ENCODE measurements around the gene STAB1.
A peak's percentile ranks its signal among the peaks of the same experiment; 100 is the strongest.
"Not testable (repeated sequence)": the region's sequence is repeated elsewhere in the genome, so short reads cannot be mapped to it uniquely, and the experiment has no call there.

Gene STAB1

DNA sequence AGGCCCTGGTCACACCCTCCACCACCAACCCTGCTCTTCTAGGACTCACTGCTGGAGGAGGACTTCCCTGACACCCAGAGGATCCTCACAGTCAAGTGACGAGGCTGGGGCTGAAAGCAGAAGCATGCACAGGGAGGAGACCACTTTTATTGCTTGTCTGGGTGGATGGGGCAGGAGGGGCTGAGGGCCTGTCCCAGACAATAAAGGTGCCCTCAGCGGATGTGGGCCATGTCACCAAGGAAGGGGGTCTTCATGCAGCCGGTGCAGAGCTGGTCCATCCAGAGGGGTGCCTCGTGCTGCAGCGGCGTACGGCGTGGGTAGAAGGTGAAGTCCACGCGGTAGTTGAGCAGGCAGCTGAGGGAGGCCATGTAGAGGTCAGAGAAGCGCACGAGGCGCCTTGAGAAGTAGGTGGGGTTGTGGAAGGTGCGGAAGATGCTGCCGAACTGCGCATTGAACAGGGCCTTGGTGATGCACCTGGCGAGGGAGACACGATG lies 29.2 kb downstream of the STAB1 start:
- no peak for DNase-seq

- DNase-seq = no peak
Observed at GRCh38 chr3:52524752-52525679, 29.9 kb downstream of the STAB1 start.

DNA sequence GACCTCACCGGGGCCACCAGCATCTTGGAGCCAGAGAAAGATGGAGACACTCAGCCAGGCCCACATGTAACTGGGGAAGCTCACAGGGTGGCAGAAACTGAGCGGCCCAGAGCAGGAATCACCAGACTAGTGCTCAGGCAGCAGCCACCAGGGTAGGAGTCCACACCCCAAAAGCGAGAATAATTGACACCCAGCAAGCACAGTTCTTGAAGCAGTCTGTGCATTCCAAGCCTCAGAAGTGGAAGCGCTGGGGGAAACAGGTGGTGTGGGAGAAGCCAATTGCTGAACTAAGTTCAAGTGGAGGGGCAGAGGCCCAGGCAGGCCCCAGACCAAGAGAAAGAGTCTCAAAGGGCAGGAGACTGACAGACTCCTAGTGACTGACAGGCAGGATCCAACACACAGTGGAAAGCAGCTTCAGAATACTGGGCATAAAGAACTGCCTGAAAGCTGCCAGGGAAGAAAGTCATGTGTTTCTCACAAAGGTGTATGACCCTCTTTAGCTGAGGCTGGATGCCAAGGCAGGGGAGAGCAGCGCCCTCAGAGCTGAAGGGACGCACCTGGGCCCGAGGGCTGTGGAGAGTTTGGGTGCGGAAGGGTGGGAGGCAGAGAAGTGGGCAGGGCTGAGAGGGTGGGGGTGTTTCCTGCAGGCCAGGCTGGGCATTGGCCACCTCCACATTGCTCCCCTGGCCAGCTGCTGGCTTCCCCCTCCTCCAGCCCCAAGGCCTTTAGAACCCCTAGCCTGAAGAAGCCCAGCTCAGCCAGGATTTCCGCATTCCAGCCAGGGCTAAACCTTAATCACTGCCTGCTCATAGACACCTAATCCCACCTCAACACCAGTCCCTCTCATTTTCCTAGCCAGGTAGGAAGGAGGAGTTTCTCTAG lies 30.8 kb downstream of the STAB1 start:
- DNase-seq = no peak

GRCh38 chr3:52526671-52527038 lies 31.5 kb downstream of the STAB1 start:
- DNase-seq = not testable (repeated sequence)

DNA sequence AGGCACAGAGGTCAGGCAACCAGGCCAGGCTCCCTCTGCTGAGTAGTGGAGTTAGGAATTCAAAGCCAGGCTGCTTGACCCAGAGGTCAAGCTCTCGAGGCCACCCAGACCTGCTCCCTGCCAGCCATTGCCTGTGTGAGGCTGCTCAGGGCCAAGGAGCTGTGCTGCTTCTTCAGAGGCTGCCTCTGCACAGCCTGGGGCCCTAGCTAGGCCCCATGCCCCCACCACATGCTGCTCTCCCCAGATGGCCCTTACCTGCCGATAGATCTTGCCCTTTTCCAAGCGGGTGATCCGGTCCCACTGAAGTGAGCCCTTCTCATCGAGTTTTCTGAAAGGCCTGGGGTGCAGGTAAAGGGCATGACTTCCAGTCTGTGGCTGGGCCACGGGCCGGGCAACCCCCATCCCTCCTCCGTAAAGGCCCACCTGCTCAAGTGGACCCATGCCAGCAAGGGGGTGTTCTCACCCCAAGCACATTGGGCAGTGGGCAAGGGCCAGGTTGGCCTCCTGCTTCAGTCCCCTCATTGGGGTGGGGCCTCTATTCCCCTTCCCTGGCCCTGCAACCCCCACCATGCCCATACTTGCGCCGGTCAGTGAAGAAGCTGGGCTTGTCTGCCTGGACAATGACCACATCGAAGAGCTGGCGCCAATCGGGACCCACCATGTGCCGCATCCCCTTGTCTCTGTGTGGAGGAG lies 32.0 kb downstream of the STAB1 start:
- no peak for DNase-seq

DNA sequence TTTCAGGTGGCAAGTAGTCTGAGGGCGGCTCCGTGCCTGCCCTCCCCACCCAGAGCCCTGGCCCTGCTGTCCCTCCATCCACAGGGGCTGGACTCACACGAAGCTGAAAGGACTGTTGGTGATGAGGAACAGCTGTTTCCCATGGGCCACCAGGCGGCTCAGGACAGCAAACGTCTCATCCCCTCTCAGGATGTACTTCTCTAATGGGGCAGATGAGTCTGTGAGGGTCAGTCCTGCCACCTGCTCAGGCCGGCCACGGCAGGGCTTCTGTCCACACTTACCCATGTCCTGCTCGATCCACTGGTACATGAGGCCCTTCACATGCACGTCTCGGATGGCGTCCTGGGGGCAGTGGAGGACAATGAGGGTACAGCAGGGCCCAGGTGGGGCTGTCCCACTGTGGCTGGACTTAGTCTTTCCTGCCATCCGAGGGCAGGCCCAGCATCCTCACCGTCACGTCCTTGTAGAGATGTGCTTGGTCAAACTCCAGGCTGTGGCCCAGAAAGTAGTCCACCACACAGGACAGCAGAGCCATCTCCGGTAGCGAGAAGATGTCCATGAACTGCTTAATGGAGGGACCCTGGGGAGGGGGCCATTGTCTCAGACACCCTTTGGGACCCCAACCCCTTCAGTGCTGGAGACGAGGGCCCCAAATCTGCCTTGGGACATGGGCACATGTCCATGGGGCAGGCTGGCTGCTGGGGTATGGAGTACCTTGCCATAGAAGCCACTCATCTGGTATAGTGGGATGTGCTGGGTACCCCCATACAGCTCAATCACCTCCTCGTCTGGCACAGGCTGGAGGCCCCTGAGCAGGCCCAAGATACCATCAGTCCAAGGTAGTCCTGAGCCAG lies 32.8 kb downstream of the STAB1 start:
- DNase-seq = no peak

DNA sequence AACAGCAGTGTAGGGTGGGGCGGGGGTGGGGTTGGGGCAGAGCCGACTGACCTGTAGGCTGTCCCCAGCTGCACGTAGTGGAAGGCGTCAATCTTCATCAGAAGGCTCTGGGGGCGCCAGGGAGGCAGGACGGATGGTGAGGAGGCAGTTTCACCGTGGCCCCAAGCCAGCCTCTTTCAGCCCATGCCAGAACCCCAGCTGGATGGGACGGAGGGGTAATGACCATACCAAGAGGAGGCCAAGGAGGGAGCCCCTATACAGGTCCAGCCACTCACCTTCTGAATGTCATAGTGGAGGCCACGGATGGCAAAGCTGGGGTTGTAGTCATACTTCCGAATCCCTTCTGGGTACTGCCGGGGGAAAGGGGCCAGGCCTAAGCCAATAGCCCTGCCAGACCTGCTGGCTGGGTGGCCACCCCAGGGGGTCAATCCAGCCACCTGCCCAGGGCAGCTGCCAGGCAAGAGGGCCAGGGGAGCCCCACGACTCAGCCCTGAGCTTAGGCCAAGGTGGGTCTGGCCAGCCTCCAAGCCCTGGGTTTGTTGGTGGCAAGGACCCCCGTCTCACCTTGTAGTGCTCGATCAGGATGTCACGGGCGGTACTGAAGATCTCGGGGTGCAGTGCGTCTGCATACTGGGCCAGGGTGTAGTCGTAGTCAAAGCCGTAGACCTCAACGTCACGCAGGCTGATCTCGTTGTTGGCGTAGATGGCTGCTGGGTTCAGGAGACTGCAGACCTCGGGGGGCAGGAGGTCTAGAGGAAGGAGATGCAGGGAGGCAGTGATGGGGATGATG lies 33.6 kb downstream of the STAB1 start:
- DNase-seq = no peak

DNA sequence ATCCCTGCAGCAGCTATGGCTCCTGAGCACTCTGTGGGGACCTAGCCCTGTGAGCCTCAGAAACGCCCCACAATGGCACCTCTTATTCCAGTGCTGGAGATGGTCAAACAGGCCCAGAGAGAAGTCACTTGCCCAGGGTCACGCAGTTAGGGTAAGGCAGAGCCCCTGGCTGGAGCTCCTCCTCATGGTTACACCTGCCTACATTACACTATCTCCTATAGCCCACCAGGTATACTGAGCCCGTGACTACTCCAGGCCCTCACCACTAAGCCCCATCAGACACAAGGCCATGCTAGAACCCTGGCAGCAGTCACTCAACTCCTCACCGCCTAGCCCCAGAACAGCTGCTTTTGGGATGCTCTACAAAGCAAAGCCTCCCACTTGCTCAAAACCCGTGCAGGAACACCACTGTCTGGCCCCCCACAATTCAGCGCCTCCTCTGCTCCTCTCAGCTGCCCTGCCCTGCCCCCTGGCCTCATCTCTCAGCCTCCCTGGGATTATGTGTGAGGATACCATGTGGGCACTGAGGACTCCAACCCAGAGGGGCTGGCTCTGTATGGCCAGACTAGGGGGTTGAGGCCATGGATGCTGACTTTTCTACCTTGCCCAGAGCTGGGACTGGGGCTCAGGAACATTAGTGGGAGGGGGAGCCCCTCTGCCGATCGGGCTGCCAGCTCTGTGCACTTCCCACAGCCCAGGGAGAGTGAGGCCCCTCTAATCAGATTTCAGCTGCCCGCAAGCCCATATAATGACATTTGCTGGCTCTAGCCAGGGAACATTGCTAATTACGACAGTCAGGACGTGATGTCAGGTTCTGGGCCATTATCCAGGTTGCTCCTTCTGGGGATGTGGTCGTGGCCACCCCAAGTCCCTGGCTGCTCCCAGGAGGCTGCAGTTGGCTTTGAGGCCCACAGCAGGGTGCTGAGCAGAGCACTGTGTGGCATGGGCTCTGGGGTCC lies 34.5 kb downstream of the STAB1 start:
- DNase-seq = no peak

GRCh38 chr3:52530918-52531826 lies 36.0 kb downstream of the STAB1 start:
- DNase-seq = no peak

DNA sequence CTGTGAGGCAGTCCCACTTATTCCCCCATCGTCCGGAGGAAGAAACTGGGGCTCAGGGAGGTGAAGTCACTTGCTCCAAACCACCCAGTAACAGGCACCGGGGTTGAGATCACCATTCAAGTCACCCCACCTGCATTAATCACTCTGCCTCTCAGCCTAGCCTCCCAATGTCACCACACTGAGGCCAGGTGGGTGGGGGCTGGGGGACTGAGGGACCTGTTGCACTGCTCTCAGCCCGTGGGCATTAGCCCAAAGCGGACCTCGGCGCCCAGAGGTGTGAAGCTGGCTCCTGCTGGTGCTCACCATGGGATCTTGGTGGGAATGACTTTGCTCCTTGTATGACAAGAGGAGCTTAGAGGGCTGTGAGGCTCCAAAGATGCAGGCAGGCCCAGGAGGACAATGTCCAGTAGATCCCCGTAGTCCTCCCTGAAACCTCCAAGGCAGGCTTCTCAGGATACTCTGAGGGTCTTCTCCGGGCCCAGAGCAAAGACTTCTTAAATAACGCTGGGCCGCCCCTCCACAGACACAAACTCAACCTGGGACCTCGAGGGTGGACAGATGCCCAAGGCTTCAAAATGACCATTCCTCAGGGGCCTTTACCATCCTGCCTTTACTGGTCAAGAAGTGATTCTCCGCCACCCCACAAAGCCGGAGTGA lies 36.9 kb downstream of the STAB1 start:
- DNase-seq = no peak

DNA sequence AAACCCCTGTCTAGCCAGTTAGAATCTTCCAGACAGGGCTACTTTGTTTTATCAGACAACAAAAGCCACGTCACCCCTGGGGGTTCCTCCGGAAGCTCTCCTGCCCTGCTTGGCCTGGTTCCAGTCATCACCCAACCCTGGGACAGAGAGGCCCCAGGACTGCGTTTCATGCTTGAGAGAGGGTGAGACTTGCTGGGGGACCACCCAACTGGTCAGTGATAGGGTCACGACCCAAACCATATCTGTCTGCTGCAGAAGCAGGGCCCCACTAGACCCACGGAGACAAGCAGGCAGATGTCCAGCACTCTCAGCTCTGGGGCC lies 37.3 kb downstream of the STAB1 start:
- peak; percentile 90 for DNase-seq

- peak; percentile 50 for DNase-seq
Observed at GRCh38 chr3:52532838-52533622, 37.9 kb downstream of the STAB1 start.

DNA sequence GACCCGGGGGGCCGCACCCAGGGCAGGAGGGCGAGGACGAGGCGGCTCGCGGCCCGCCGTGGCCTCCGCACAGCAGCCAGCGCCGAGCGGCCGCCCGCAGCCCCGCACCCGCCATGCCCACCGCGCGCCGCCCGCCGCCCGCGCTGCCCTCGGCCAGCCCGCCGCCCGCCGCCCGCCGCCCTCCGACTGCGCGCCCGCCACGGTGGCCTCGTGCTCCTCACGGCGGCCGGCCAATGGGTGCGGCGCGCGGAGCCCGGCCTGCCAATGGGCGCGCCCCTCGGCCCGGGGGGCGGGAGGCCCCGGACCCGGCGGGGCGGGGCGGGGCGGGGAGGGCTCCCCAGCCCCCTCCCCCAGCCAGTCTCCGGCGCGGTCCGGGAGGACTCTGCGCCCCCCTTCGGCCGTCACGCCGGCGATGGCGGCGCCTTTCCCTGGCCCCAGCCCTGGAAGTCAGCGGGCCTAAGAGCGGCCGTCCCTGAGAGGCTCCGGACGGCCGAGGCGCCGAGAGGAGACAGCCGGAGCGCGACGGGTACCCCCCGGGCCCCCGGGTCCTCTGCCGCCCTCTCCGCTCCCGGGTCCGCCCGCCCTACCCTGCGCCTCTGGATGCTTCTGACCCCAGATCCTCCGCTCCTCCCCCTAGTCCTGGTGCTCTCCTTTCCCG lies 38.6 kb downstream of the STAB1 start, which contains the start of gene NT5DC2:
NT5DC2 (minus strand) TSS at position 235 of the 658 bp plus-strand sequence; CDS start at position 115, 120 bp downstream.
- DNase-seq = peak; percentile 88

GRCh38 chr3:52534281-52535183 lies 39.4 kb downstream of the STAB1 start:
- no peak for DNase-seq

- DNase-seq = no peak
Observed at GRCh38 chr3:52535411-52536111, 40.4 kb downstream of the STAB1 start.
